Measurements from ENCODE around the gene SASH1.
"Not testable (repeated sequence)": the region's sequence is repeated elsewhere in the genome, so short reads cannot be mapped to it uniquely, and the experiment has no call there.

SASH1 gene

GRCh38 chr6:148375401-148375800 lies 32.8 kb downstream of the SASH1 start:
- no peak overlapping the region for H3K4me3 ChIP-seq (ENCODE audit: low read depth, low read length)
- DNase-seq (ENCODE audit: low read depth) = no peak
- TF ChIP-seq CTCF (IDR thresholded peaks at IDR 0.05; ENCODE audit: low read depth, low read length, missing control alignments) = no peak

- no peak for TF ChIP-seq CTCF (IDR thresholded peaks at IDR 0.05; ENCODE audit: low read depth, low read length, missing control alignments)
- no peak for DNase-seq (ENCODE audit: low read depth)
- H3K4me3 ChIP-seq (ENCODE audit: low read depth, low read length) = no peak overlapping the region
Measured at GRCh38 chr6:148379481-148379880, 36.8 kb downstream of the SASH1 start.

GRCh38 chr6:148379966-148380713 lies 37.5 kb downstream of the SASH1 start:
- DNase-seq (ENCODE audit: low read depth) = no peak
- TF ChIP-seq CTCF (IDR thresholded peaks at IDR 0.05; ENCODE audit: low read depth, low read length, missing control alignments) = no peak
- no peak overlapping the region for H3K4me3 ChIP-seq (ENCODE audit: low read depth, low read length)

- not testable (repeated sequence) for DNase-seq (ENCODE audit: low read depth); H3K4me3 ChIP-seq (ENCODE audit: low read depth, low read length)
Measured at GRCh38 chr6:148382051-148382450, 39.4 kb downstream of the SASH1 start.

- no peak overlapping the region for H3K4me3 ChIP-seq (ENCODE audit: low read depth, low read length)
- no peak for DNase-seq (ENCODE audit: low read depth)
- no peak for TF ChIP-seq CTCF (IDR thresholded peaks at IDR 0.05; ENCODE audit: low read depth, low read length, missing control alignments)
Measured at GRCh38 chr6:148382861-148383260, 40.2 kb downstream of the SASH1 start.

- TF ChIP-seq CTCF (IDR thresholded peaks at IDR 0.05; ENCODE audit: low read depth, low read length, missing control alignments) = no peak
- H3K4me3 ChIP-seq (ENCODE audit: low read depth, low read length) = no peak overlapping the region
- DNase-seq (ENCODE audit: low read depth) = no peak
Measured at GRCh38 chr6:148383658-148384368, 41.2 kb downstream of the SASH1 start.

- DNase-seq (ENCODE audit: low read depth) = no peak
- H3K4me3 ChIP-seq (ENCODE audit: low read depth, low read length) = no peak overlapping the region
- TF ChIP-seq CTCF (IDR thresholded peaks at IDR 0.05; ENCODE audit: low read depth, low read length, missing control alignments) = no peak
Measured at GRCh38 chr6:148385379-148385778, 42.7 kb downstream of the SASH1 start.
